ENCODE results near the gene SULT2B1.

DNA sequence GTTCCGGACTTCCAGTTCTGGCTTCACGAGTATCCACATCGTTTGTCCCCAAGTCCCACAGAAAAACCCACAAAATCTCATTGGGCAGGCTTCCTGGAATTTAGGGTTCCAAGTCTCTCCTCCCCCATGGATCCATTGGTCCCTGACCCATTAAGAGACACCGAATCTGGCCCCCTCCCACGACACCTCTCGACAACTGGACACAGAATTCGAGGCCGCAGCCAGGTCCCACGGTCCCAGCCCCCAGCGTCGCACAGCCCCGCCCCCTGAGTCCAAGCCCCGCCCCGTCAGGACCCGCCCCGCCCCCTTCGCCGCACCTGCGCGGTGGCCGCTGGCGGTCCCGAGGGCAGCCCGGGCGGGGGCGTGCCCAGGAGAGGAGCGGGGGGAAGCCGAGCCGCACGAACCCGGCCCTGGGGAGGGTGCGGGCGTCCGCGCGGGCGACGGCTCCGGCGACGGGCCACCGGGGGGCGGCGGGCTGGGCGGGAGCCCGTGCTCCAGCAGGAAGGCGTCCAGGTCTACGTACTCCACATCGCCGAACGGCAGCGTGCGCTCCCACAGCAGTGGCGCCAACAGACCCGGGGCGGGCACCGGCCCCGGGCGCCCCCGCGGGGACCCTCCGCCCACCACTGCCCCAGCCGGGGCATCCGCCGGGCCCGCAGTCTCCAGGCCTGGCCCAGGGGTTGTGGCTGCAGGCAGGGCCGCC is 83.4 kb downstream of the SULT2B1 start:
- TF ChIP-seq, protein P1, sequence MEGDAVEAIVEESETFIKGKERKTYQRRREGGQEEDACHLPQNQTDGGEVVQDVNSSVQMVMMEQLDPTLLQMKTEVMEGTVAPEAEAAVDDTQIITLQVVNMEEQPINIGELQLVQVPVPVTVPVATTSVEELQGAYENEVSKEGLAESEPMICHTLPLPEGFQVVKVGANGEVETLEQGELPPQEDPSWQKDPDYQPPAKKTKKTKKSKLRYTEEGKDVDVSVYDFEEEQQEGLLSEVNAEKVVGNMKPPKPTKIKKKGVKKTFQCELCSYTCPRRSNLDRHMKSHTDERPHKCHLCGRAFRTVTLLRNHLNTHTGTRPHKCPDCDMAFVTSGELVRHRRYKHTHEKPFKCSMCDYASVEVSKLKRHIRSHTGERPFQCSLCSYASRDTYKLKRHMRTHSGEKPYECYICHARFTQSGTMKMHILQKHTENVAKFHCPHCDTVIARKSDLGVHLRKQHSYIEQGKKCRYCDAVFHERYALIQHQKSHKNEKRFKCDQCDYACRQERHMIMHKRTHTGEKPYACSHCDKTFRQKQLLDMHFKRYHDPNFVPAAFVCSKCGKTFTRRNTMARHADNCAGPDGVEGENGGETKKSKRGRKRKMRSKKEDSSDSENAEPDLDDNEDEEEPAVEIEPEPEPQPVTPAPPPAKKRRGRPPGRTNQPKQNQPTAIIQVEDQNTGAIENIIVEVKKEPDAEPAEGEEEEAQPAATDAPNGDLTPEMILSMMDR (conservative IDR thresholded peaks at IDR 0.05), result no peak
- TF ChIP-seq EZH2 (IDR thresholded peaks at IDR 0.05; ENCODE audit: low read depth), result no peak
